Measurements from ENCODE around the gene AK4. TPM values are rescaled to one million over a fixed set of nuclear protein-coding genes. Genes with fewer than 3 reads are reported as not detected.

AK4 gene
- total and polyA plus RNA-seq, 2 of the 8 experiments (the other 6 are each of a cell fraction or from before 2014, with no cell fraction given) = 64.5 to 175 TPM

DNA sequence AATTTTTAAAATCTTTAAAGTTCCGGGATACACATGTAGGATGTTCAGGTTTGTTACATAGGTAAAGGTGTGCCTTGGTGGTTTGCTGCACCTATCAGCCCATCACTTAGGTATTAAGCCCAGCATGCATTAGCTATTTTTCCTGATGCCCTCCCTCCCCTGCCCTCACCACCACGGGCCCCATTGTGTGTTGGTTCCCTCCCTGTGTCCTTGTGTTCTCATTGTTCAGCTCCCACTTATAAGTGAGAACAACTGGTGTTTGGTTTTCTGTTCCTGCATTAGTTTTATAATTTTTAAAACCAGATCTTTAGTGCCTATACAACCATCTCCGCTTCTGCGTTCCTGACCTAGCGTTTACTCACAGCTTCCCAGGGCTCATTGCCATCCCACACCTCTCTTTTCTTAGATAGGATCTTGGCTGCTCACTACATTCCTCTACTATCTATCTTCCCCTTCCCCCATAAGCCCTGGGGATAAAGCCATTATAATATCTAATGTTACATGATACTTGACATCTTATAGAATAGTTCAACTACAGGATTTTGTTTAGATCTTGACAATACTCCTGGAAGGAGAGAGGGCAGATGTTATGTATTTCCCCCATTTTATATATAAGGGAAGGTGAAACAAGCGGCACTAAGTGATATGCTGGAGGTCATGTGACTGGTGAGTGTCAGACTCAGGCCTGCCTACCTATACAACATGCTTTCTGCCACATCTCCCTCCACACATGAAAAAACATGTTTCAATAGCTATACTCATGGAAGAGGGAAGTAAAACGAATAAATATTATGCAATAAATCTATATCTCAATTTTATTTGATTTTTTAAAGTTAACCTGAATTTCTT lies 109.1 kb downstream of the AK4 start:
- H3K4me3 ChIP-seq (ENCODE audit: extremely low read depth in 1 of 4, insufficient read depth in 2 of 4, low read depth in 3 of 4, low read length in 4 of 4) = no peak overlapping the region
- H3K79me1 ChIP-seq (ENCODE audit: low read depth, low read length) = no peaks in the 10 kb centered on the region; the same call in 1 of the 2 replicates
- no peak overlapping the region for H2BK15ac ChIP-seq (ENCODE audit: low read length)
- H3K56ac ChIP-seq (replicated peaks; ENCODE audit: insufficient read length, low read depth, low read length) = no peak overlapping the region
- no peak overlapping the region for H4K5ac ChIP-seq (ENCODE audit: insufficient read length, low read depth, low read length)
- no peaks in the 10 kb centered on the region for H3K9me3 ChIP-seq (ENCODE audit: insufficient read depth in 2 of 2, low read depth in 1 of 2, low read length in 1 of 2)
- POLR2A ChIA-PET (ENCODE audit: partially characterized antibody) = no interaction called here
- H2BK20ac ChIP-seq (ENCODE audit: low read length) = no peak overlapping the region
- CTCF ChIA-PET (ENCODE audit: partially characterized antibody) = interaction anchor here (0.6 to 1.4 kb wide), 3 partner anchors 213 to 503 kb away, joined by 3 to 7 read pairs (median 4); no protein-coding TSS in a partner anchor
- H3K18ac ChIP-seq (ENCODE audit: extremely low read depth, low read length) = no peak overlapping the region
- no peak overlapping the region for H2BK120ac ChIP-seq (replicated peaks; ENCODE audit: low read depth, low read length)
- H2AK5ac ChIP-seq (ENCODE audit: low read depth, low read length) = no peak overlapping the region
- no peak overlapping the region for H3K4ac ChIP-seq (replicated peaks; ENCODE audit: insufficient read length, low read depth, low read length)
- H2BK5ac ChIP-seq (ENCODE audit: low read depth, low read length) = no peak overlapping the region
- no peak overlapping the region for H3K27ac ChIP-seq (ENCODE audit: low read depth, low read length)
- no peaks in the 10 kb centered on the region for H3K79me2 ChIP-seq (ENCODE audit: control insufficient read depth in 1 of 2, insufficient read depth in 2 of 2, low read length in 2 of 2)
- no peak overlapping the region for H3K23ac ChIP-seq (ENCODE audit: insufficient read length)
- H3K14ac ChIP-seq (ENCODE audit: insufficient read length) = no peak overlapping the region
- no peak overlapping the region for H3K9ac ChIP-seq (replicated peaks in 1 of 4; ENCODE audit: extremely low read depth in 1 of 4, low read depth in 3 of 4, low read length in 3 of 4)
- no peak overlapping the region for H4K8ac ChIP-seq (ENCODE audit: extremely low read depth, insufficient read depth, low read length)
- H3K4me2 ChIP-seq (ENCODE audit: insufficient read depth in 1 of 2, low read depth in 2 of 2, low read length in 2 of 2) = no peak overlapping the region
- peaks cover 1 to 9% (median 3%) of the 10 kb centered on the region in 4 experiments; a peak in 5 of 7 replicates for H3K4me1 ChIP-seq (replicated peaks in 1 of 4; ENCODE audit: control insufficient read depth in 3 of 4, insufficient read depth in 4 of 4, low read length in 3 of 4)
- no peak overlapping the region for H4K91ac ChIP-seq (replicated peaks; ENCODE audit: insufficient read length, low read length)
- H2BK12ac ChIP-seq (ENCODE audit: low read depth, low read length) = no peak overlapping the region
- DNase-seq (ENCODE audit: low read depth in 1 of 2, low spot score in 2 of 2) (no peak), FAIRE-seq (no peak)
- H4K20me1 ChIP-seq (replicated peaks in 1 of 2; ENCODE audit: control insufficient read depth in 1 of 2, insufficient read depth in 2 of 2, low read length in 2 of 2) = peaks cover 0 to 5% of the 10 kb centered on the region in 2 experiments
- no peaks in the 10 kb centered on the region for H3K36me3 ChIP-seq (ENCODE audit: control insufficient read depth in 2 of 4, insufficient read depth in 4 of 4, low read length in 3 of 4)
- H3K23me2 ChIP-seq (ENCODE audit: low read depth, low read length) = peaks cover 13% of the 10 kb centered on the region
- H3K27me3 ChIP-seq (replicated peaks in 1 of 4; ENCODE audit: control insufficient read depth in 3 of 4, extremely low read depth in 1 of 4, insufficient read depth in 3 of 4, low read length in 3 of 4) = peaks cover 0 to 18% (median 12%) of the 10 kb centered on the region in 4 experiments; a peak in 6 of 7 replicates
- WGBS, 2 experiments (ENCODE audit: extremely low coverage in 1 of 2, insufficient coverage in 1 of 2, insufficient read length in 1 of 2, insufficient replicate concordance in 2 of 2, low coverage in 1 of 2, low lambda C conversion rate in 2 of 2, missing lambda C conversion rate in 1 of 2) = 89% methylated on average over 7 of the region's 7 CpGs; no CpG with 5 or more reads in 1 of the 2 experiments
- no peak overlapping the region for H2AFZ ChIP-seq (ENCODE audit: low read length)
- TF ChIP-seq GABPA (IDR thresholded peaks at IDR 0.05; ENCODE audit: borderline replicate concordance, insufficient read depth, low read length) = no peak
- TF ChIP-seq NANOG (IDR thresholded peaks at IDR 0.05; ENCODE audit: insufficient read depth, low read depth, low read length, poor library complexity, severe bottlenecking) = no peak
- no peak for TF ChIP-seq ATF2 (IDR thresholded peaks at IDR 0.05; ENCODE audit: low read length)
- no peak for TF ChIP-seq USF2 (IDR thresholded peaks at IDR 0.05; ENCODE audit: low read length)
- no peak for TF ChIP-seq KDM5A (IDR thresholded peaks at IDR 0.05; ENCODE audit: low read length)
- TF ChIP-seq POLR2AphosphoS5 (IDR thresholded peaks at IDR 0.05; ENCODE audit: low read depth, low read length) = no peak
- no peak for TF ChIP-seq E2F6 (IDR thresholded peaks at IDR 0.05)

Data from H1 (cell line).